Lower leg skin (tissue), 4 donors: ENCODE results near the gene C2orf76. TPM values are rescaled to one million over a fixed set of nuclear protein-coding genes. Genes with fewer than 3 reads are reported as not detected.
A peak's percentile ranks its signal among the peaks of the same experiment; 100 is the strongest.
"Not testable (repeated sequence)": the region's sequence is repeated elsewhere in the genome, so short reads cannot be mapped to it uniquely, and the experiment has no call there.

Source experiments
- DNase-seq, 2 donors: peaks; one replicate each; pipeline ENCODE4 v3.0.0-alpha.2; 2019; ENCODE audit warnings: low spot score in 2 of 2
- H3K4me3 ChIP-seq: fragments of 200-600 bp; sonication (generic); 2 replicates; pipeline ENCODE4 v1.5.1; 2017; ENCODE audit warnings: mild to moderate bottlenecking, low read depth; ENCODE audit not compliant: poor library complexity, severe bottlenecking
- CTCF ChIP-seq, 3 donors: fragments of 450-650 bp; IDR thresholded peaks; one replicate each; pipeline ENCODE4 v1.5.1; 2016; ENCODE audit warnings: antibody characterized with exemption in 3 of 3, mild to moderate bottlenecking in 3 of 3, moderate library complexity in 2 of 3
- POLR2A ChIP-seq, 2 donors: fragments of 450-650 bp; IDR thresholded peaks; one replicate each; pipeline ENCODE4 v1.6.1; 2016 to 2017; ENCODE audit warnings: antibody characterized with exemption in 2 of 2, mild to moderate bottlenecking in 1 of 2, moderate library complexity in 1 of 2
- WGBS, 2 donors: methylation state at CpG; one replicate each; pipeline ENCODE4 v1.1.5; 2018; 5-methylcytosine and 5-hydroxymethylcytosine counted together
- intact Hi-C: fragments of 100-400 bp; cut with DNase I; formaldehyde crosslinking; loops from one replicate; pipeline ENCODE4 v1.15.0; 2023; ENCODE audit warnings: low total_unique reads
- total RNA-seq, 4 donors: library from RNA; depleted of rRNA; stranded (reverse); fragments of >200 nt; gene quantifications; one replicate each; pipeline ENCODE4 v1.1.0, GENCODE V29; 2016

The C2orf76 gene
- total RNA-seq, 4 donors from 2014 or later = 13.3 to 18.3 (median 16.7) TPM

GRCh38 chr2:119383410-119384140 is 16.9 kb upstream of the C2orf76 start:
- TF ChIP-seq CTCF (IDR thresholded peaks at IDR 0.05) (no peak), POLR2A (IDR thresholded peaks at IDR 0.05) (no peak)
- peak; percentile 51 to 88 for DNase-seq
- H3K4me3 ChIP-seq = no peak overlapping the region
- 41 to 46% methylated on average over 6 of the region's 6 CpGs for WGBS, 2 donors
- intact Hi-C loops = no loop called here

GRCh38 chr2:119378566-119378965 is 11.9 kb upstream of the C2orf76 start:
- TF ChIP-seq POLR2A (IDR thresholded peaks at IDR 0.05) (no peak), CTCF (IDR thresholded peaks at IDR 0.05) (no peak)
- 78 to 87% methylated on average over 6 of the region's 6 CpGs for WGBS, 2 donors
- H3K4me3 ChIP-seq = no peak overlapping the region
- DNase-seq = no peak
- intact Hi-C loops = no loop called here

- intact Hi-C loops = no loop called here
- TF ChIP-seq CTCF (IDR thresholded peaks at IDR 0.05) (no peak), POLR2A (IDR thresholded peaks at IDR 0.05) (no peak)
- WGBS, 2 donors = 58 to 60% methylated on average over 5 of the region's 5 CpGs
- no peak for DNase-seq
- H3K4me3 ChIP-seq = no peak overlapping the region
Measured at GRCh38 chr2:119377993-119378345, 11.3 kb upstream of the C2orf76 start.

GRCh38 chr2:119377294-119377992 is 10.8 kb upstream of the C2orf76 start:
- TF ChIP-seq POLR2A (IDR thresholded peaks at IDR 0.05) (no peak), CTCF (IDR thresholded peaks at IDR 0.05) (no peak)
- 74 to 83% methylated on average over 7 of the region's 7 CpGs for WGBS, 2 donors
- H3K4me3 ChIP-seq = no peak overlapping the region
- DNase-seq = no peak
- intact Hi-C loops = no loop called here

- no peak for DNase-seq
- H3K4me3 ChIP-seq = no peak overlapping the region
- TF ChIP-seq POLR2A (IDR thresholded peaks at IDR 0.05) (no peak), CTCF (IDR thresholded peaks at IDR 0.05) (no peak)
- intact Hi-C loops = no loop called here
- WGBS, 2 donors = 94% methylated on average over 5 of the region's 5 CpGs
Measured at GRCh38 chr2:119376810-119377209, 10.2 kb upstream of the C2orf76 start.

GRCh38 chr2:119376406-119376805 is 9.8 kb upstream of the C2orf76 start:
- intact Hi-C loops, H3K4me3 ChIP-seq, DNase-seq: not testable (repeated sequence)
- 89 to 95% methylated on average over 6 of the region's 6 CpGs for WGBS, 2 donors

- DNase-seq, H3K4me3 ChIP-seq, intact Hi-C loops: not testable (repeated sequence)
- WGBS, 2 donors = 97 to 98% methylated on average over 5 of the region's 5 CpGs
Measured at GRCh38 chr2:119373907-119374745, 7.5 kb upstream of the C2orf76 start.
